ENCODE measurements around the gene SIGMAR1. TPM values are rescaled to one million over a fixed set of nuclear protein-coding genes. Genes with fewer than 3 reads are reported as not detected.

The SIGMAR1 gene
- total and polyA plus RNA-seq, 2 of the 4 experiments (the other 2 are of a cell fraction) = 44.6 to 88.9 TPM

- TF ChIP-seq CEBPB (IDR thresholded peaks at IDR 0.05; ENCODE audit: low read depth, low read length) = no peak
- TF ChIP-seq POLR2A (IDR thresholded peaks at IDR 0.05; ENCODE audit: low read depth, low read length) = no peak
These were observed 8.7 kb downstream of the SIGMAR1 start, which contains the start of gene ARID3C (continued) for GRCh38 chr9:34628656-34629490.

- TF ChIP-seq SMC3 (IDR thresholded peaks at IDR 0.05; ENCODE audit: low read depth, low read length) = no peak
- H3K4me2 ChIP-seq (ENCODE audit: low read depth, low read length) = peak overlapping the region; percentile 63; the same call in 1 of the 2 replicates
- H3K18ac ChIP-seq (ENCODE audit: low read depth, low read length) = no peak overlapping the region
- H2AFZ ChIP-seq (replicated peaks; ENCODE audit: low read length, poor library complexity) = no peak overlapping the region
- H3K9me1 ChIP-seq (ENCODE audit: insufficient read depth, low read length) = 0 out of 2 replicates have a peak, but pooled peaks cover 4% of the 10 kb centered on the region
- H4K8ac ChIP-seq (ENCODE audit: low read depth in 2 of 2, low read length in 2 of 2) = no peak overlapping the region
- H3K9me3 ChIP-seq (ENCODE audit: control insufficient read depth, insufficient read depth, low read length) = no peaks in the 10 kb centered on the region
- no peaks in the 10 kb centered on the region for H3K36me3 ChIP-seq (ENCODE audit: control insufficient read depth, insufficient read depth, low read length)
- H3K4me1 ChIP-seq (ENCODE audit: control insufficient read depth, insufficient read depth, low read length) = 0 out of 2 replicates have a peak, but pooled peaks cover 2% of the 10 kb centered on the region
- H3K4ac ChIP-seq (ENCODE audit: low read depth, low read length) = no peak overlapping the region
- peaks cover 79% of the 10 kb centered on the region for H3K27me3 ChIP-seq (ENCODE audit: control insufficient read depth, insufficient read depth, low read length)
- no TSS peak for BruUV-seq (replicated peaks)
- ATAC-seq (ENCODE audit: low read depth) (no peak), DNase-seq (no peak)
- no peaks in the 10 kb centered on the region for H3K79me1 ChIP-seq (ENCODE audit: low read depth in 1 of 2, low read length in 2 of 2)
- WGBS, 2 experiments (ENCODE audit: extremely low coverage in 2 of 2, insufficient read length in 1 of 2) = 36% methylated on average over 7 of the region's 20 CpGs; no CpG with 5 or more reads in 1 of the 2 experiments
- H2BK5ac ChIP-seq (ENCODE audit: low read depth, low read length, poor library complexity, severe bottlenecking) = no peak overlapping the region
- no peak overlapping the region for H2AK9ac ChIP-seq (replicated peaks; ENCODE audit: low read depth, low read length, poor library complexity)
- no peak overlapping the region for H4K5ac ChIP-seq (ENCODE audit: low read depth, low read length)
- no peak overlapping the region for H3K4me3 ChIP-seq (ENCODE audit: insufficient read depth, low read depth, low read length)
- H3K9ac ChIP-seq (ENCODE audit: low read depth, low read length) = no peak overlapping the region
- no peak overlapping the region for H2BK120ac ChIP-seq (ENCODE audit: low read depth, low read length)
- ChIA-PET POLR2A (ENCODE audit: unreplicated experiment) (interaction anchor here (0.7 kb wide), 1 partner anchor 9 kb away, joined by 3 read pairs; no protein-coding TSS in a partner anchor), CTCF (no interaction called here)
- no peak overlapping the region for H2AK5ac ChIP-seq (ENCODE audit: low read depth, low read length)
- dilution Hi-C loops (cut with HindIII; ENCODE audit: low sequenced_read_pairs, unreplicated experiment) (no loop called here), in situ Hi-C loops (cut with MboI; ENCODE audit: low sequenced_read_pairs) (no loop called here), intact Hi-C loops (cut with micrococcal nuclease) (no loop called here)
- H4K91ac ChIP-seq (ENCODE audit: insufficient read depth, low read depth, low read length) = no peak overlapping the region
- no peak overlapping the region for H2BK20ac ChIP-seq (ENCODE audit: low read depth, low read length)
- no peak overlapping the region for H2BK15ac ChIP-seq (ENCODE audit: low read depth, low read length)
- H3K27ac ChIP-seq (ENCODE audit: insufficient read depth, low read length) = no peak overlapping the region
- no peak overlapping the region; the same call in 1 of the 2 replicates for H3K23ac ChIP-seq (ENCODE audit: low read depth, low read length)
- H3K14ac ChIP-seq (replicated peaks; ENCODE audit: low read depth, low read length) = no peak overlapping the region
- no peaks in the 10 kb centered on the region; the same call in 1 of the 2 replicates for H4K20me1 ChIP-seq (ENCODE audit: insufficient read depth, low read length)
- no peak overlapping the region for H3K56ac ChIP-seq (ENCODE audit: extremely low read depth, insufficient read depth, low read length)
These were observed 9.6 kb downstream of the SIGMAR1 start for GRCh38 chr9:34627716-34628655.

All from IMR-90 (cell line).